Nephron (organoid): ENCODE measurements around the gene ZNF14.
"Not testable (repeated sequence)": the region's sequence is repeated elsewhere in the genome, so short reads cannot be mapped to it uniquely, and the experiment has no call there.

Source experiments
- H3K27ac Mint-ChIP-seq, 3 experiments: 2 replicates each; pipeline ENCODE4 v1.8.0; 2020; ENCODE audit warnings: mixed read lengths in 3 of 3, mild to moderate bottlenecking in 2 of 3, moderate library complexity in 1 of 3
- H3K27me3 Mint-ChIP-seq: 2 replicates; pipeline ENCODE4 v1.8.0; 2021; ENCODE audit warnings: low read depth, mild to moderate bottlenecking, moderate library complexity, mixed read lengths
- H3K36me3 Mint-ChIP-seq: 2 replicates; pipeline ENCODE4 v1.8.0; 2020; ENCODE audit warnings: low read depth, mixed read lengths
- H3K4me1 Mint-ChIP-seq: 2 replicates; pipeline ENCODE4 v1.8.0; 2020; ENCODE audit warnings: mixed read lengths
- H3K4me3 Mint-ChIP-seq, 3 experiments: 2 replicates each; pipeline ENCODE4 v1.8.0; 2020; ENCODE audit warnings: mild to moderate bottlenecking in 3 of 3, mixed read lengths in 3 of 3, moderate library complexity in 2 of 3
- H3K9me3 Mint-ChIP-seq: 2 replicates; pipeline ENCODE4 v1.8.0; 2020; ENCODE audit warnings: mixed read lengths
- TF ChIP-seq, protein P1 (sequence below), 3 experiments: fragments of 200-600 bp; sonication (generic); IDR thresholded peaks; one replicate each; pipeline ENCODE4 v1.5.0; 2021; ENCODE audit warnings: antibody characterized with exemption in 3 of 3; ENCODE audit not compliant: unreplicated experiment in 3 of 3

ZNF14 gene

DNA sequence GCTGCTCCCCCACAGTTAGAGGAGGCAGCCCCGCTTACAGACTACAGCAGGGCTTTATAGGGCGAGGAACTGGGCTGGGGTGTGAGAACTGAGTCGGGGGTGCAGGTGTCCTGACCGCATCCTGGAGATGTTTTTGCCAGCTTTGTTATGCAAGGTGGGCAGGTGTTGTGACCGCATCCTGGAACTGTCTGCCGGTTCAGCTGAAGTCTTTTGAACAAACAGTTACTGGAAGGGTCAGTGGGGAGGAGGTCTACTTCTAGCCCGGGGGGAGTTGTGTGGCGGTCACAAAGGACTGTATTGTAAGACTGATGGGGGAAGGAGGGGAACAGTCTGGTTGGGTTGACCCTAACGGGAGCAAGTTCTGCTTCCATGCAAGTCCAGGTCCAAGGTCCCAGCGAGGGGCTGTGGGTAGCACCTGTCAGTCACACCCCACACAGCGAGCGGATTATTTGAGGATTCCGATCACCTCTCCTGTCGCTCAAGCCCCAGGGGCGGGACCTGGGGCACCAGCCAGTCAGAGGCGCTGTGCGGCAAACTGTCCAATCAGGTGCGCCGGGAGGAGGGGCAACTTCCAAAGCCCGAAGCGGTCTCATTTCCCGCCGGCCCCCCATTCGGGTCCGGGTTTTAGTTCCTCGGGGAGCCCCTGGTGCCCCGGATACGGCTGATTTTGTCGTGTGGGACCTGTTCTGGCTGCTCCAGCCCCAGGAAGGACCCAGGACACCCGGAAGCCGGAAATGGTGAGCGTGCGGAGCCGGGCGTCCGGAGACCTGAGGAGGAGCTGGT lies 64.5 kb downstream of the ZNF14 start, which contains the start of gene ZNF101:
TSS of gene ZNF101 (plus strand) at position 610 of the 783 bp plus-strand sequence. CDS start at position 735, 125 bp downstream.
- Mint-ChIP-seq H3K27ac (peak within 1 kb of the TSS; percentile 24 to 70 (median 37)), H3K36me3 (peaks cover 17% of the 10 kb centered on the region), H3K4me1 (peaks cover 4% of the 10 kb centered on the region), H3K9me3 (no peaks in the 10 kb centered on the region), H3K4me3 (peak within 1 kb of the TSS; percentile 85 to 88 (median 88)), H3K27me3 (no peaks in the 10 kb centered on the region)
- TF ChIP-seq, protein P1, sequence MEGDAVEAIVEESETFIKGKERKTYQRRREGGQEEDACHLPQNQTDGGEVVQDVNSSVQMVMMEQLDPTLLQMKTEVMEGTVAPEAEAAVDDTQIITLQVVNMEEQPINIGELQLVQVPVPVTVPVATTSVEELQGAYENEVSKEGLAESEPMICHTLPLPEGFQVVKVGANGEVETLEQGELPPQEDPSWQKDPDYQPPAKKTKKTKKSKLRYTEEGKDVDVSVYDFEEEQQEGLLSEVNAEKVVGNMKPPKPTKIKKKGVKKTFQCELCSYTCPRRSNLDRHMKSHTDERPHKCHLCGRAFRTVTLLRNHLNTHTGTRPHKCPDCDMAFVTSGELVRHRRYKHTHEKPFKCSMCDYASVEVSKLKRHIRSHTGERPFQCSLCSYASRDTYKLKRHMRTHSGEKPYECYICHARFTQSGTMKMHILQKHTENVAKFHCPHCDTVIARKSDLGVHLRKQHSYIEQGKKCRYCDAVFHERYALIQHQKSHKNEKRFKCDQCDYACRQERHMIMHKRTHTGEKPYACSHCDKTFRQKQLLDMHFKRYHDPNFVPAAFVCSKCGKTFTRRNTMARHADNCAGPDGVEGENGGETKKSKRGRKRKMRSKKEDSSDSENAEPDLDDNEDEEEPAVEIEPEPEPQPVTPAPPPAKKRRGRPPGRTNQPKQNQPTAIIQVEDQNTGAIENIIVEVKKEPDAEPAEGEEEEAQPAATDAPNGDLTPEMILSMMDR (IDR thresholded peaks at IDR 0.05; ENCODE audit: unreplicated experiment in 3 of 3) = no peak

DNA sequence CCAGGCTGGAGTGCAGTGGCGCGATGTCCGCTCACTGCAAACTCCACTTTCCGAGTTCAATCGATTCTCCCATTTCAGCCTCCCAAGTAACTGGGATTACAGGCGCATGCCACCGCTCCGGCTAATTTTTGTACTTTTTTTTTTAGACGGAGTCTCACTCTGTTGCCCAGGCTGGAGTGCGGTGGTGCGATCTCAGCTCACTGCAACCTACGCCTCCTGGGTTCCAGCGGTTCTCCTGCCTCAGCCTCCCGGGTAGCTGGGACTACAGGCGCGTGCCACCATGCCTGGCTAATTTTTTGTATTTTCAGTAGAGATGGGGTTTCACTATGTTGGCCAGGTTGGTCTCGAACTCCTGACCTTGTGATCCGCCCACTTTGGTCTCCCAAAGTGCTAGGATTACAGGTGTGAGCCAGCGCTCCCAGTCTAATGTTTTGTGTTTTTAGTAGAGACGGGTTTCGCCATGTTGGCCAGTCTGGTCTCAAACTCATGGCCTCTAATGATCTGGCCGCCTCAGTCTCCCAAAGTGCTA lies 67.4 kb downstream of the ZNF14 start:
- not testable (repeated sequence) for H3K9me3 Mint-ChIP-seq
- H3K4me3 Mint-ChIP-seq = peak overlapping the region; percentile 49 to 59 (median 54)

DNA sequence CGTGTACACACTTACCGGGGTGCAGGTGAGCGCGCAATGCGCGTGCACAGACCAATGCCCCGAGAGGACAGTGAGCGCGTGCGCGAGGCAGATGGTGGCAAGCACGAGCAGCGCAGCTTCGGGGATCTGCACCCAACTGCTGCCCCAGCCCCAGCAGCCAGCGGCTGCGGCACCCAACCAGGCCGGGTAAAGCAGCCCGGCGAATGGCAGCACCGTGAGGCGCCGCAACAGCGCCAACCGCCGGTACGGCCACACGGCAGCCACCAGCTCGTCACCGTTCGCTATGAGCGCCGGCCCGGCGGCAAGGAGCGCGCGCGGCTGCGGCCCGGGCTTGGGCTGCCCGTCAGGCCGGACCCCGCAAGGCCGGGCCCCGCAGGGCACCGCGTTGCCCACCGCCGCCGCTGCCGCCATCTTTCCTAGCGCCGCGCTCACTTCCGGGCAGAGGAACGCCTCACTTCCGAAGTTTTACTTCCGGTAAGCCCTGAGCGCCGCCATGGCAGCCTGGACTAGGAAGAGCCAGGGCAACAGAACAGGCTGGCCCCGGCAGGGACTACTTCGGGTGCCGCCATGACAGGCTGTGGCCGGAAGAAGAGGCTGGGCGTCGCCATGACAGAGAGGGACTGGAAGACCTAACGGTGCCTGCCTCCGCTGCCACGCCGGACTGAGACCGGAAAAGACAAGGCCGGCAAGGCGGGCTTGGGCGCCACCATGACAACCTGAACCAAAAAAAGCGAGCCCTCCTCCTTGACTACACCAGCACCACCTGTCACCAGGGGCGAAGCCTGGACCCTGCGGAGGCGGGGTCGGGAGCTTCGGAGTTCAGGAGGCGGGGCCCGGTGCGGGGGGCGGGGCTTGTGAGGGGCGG lies 69.4 kb downstream of the ZNF14 start, which contains the start of gene ATP13A1:
TSS of gene ATP13A1 (minus strand) at position 421 of the 865 bp plus-strand sequence. CDS start at position 411, 10 bp downstream.
- Mint-ChIP-seq H3K4me1 (peaks cover 20% of the 10 kb centered on the region), H3K9me3 (no peaks in the 10 kb centered on the region), H3K27ac (peak within 1 kb of the TSS; percentile 87 to 95 (median 93)), H3K27me3 (no peaks in the 10 kb centered on the region), H3K36me3 (peaks cover 5% of the 10 kb centered on the region), H3K4me3 (peak within 1 kb of the TSS; percentile 92 to 95 (median 94))
- TF ChIP-seq, protein P1 (IDR thresholded peaks at IDR 0.05; ENCODE audit: unreplicated experiment in 3 of 3) = no peak

More for the DNA sequence above, 67.4 kb downstream of the ZNF14 start:
- not testable (repeated sequence) for H3K27ac Mint-ChIP-seq, H3K36me3 Mint-ChIP-seq, H3K27me3 Mint-ChIP-seq
- H3K4me1 Mint-ChIP-seq = peaks cover 24% of the 10 kb centered on the region

DNA sequence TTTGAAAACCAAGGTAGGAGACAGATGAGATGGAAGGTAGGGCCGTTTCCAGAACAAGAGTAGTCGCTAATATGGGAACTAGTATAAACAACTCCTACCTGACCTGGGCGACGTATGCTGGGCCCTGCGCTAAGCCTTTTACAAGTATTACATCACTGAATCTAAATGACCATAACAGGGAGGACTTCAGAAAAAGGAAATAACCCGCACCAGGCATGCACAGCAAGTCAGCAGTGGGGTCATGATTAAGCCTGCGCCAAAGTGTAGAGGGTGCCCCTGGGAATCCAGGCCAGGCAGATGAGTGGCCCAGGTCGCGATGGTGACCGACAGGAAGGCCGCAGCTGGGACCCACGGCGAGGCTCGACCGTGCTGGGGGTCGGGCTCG lies 70.0 kb downstream of the ZNF14 start:
- no peaks in the 10 kb centered on the region for H3K9me3 Mint-ChIP-seq
- H3K27me3 Mint-ChIP-seq = no peaks in the 10 kb centered on the region
- TF ChIP-seq, protein P1 (IDR thresholded peaks at IDR 0.05; ENCODE audit: unreplicated experiment in 3 of 3) = no peak
- peaks cover 20% of the 10 kb centered on the region for H3K4me1 Mint-ChIP-seq
- peak overlapping the region; percentile 54 to 90 (median 79) for H3K27ac Mint-ChIP-seq
- peaks cover 10% of the 10 kb centered on the region for H3K36me3 Mint-ChIP-seq
- H3K4me3 Mint-ChIP-seq = peak overlapping the region; percentile 92 to 95 (median 94)

DNA sequence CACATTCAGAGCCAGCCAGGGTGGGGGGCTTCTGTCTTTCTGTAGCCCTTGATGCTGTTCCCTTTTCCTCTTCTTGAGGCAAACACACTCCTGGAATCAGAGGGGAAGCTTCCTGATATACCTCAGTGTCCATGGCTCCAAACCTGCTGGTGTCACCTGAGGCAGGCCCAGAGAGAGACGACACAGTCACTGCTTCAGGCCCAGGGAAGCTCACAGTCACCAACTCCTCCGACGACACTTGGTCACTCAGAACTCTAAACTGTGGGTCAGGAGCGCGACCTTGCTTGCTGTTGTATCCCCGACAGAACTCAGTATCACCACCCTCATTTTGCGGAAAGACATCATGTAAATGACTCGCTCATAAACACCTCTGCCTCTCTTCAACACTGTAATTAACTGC lies 70.6 kb downstream of the ZNF14 start:
- TF ChIP-seq, protein P1 (IDR thresholded peaks at IDR 0.05; ENCODE audit: unreplicated experiment in 3 of 3) = no peak
- Mint-ChIP-seq H3K27ac (peak overlapping the region; percentile 54 to 90 (median 79)), H3K4me3 (peak overlapping the region; percentile 92 to 95 (median 94)), H3K4me1 (peaks cover 20% of the 10 kb centered on the region), H3K36me3 (peaks cover 14% of the 10 kb centered on the region), H3K27me3 (no peaks in the 10 kb centered on the region), H3K9me3 (no peaks in the 10 kb centered on the region)
